PC-9 (cell line): Measurements from ENCODE around the gene AP3S2. TPM values are rescaled to one million over a fixed set of nuclear protein-coding genes. Genes with fewer than 3 reads are reported as not detected.
"Not testable (repeated sequence)": the region's sequence is repeated elsewhere in the genome, so short reads cannot be mapped to it uniquely, and the experiment has no call there.

ENCODE experiments used
- Bru-seq: library from RNA; stranded (reverse); fragments of 400-500 nt; gene quantifications from one replicate; lab custom pipeline; 2021; lab: Mats Ljungman, UMichigan
- BruChase-seq, 2 experiments: library from RNA; stranded (reverse); fragments of 400-500 nt; gene quantifications; one replicate each; lab custom pipeline; 2021; lab: Mats Ljungman, UMichigan
- BruUV-seq: library from RNA; stranded (reverse); fragments of 400-500 nt; replicated peaks from 2 replicates; lab custom pipeline; 2021; lab: Mats Ljungman, UMichigan
- CTCF ChIA-PET: fragments of 300-600 bp; sonication (Branson Sonifier 250); formaldehyde crosslinking; loops from one replicate; lab custom pipeline; 2022; ENCODE audit warnings: antibody characterized with exemption; lab: Charles Lee
- POLR2A ChIA-PET: fragments of 300-600 bp; sonication (Branson Sonifier 250); formaldehyde crosslinking; loops from one replicate; lab custom pipeline; 2022; ENCODE audit warnings: antibody characterized with exemption; ENCODE audit not compliant: unreplicated experiment; lab: Charles Lee
- DNase-seq, 2 experiments: peaks; one replicate each; pipeline versions ENCODE4 v3.0.0 to v3.0.0-alpha.2; 2015 to 2022; ENCODE audit warnings: mixed read lengths in 1 of 2
- H2AFZ ChIP-seq: fragments of 200-600 bp; sonication (generic); 2 replicates; pipeline ENCODE4 v1.8.1; 2017; ENCODE audit warnings: antibody characterized with exemption
- H3F3A ChIP-seq: fragments of 200-600 bp; sonication (generic); 2 replicates; pipeline ENCODE4 v1.8.1; 2017; ENCODE audit warnings: antibody characterized with exemption, mild to moderate bottlenecking, low read depth; ENCODE audit not compliant: insufficient read depth
- H3K27ac ChIP-seq: fragments of 200-600 bp; sonication (generic); 2 replicates; pipeline ENCODE4 v1.6.1; 2016; ENCODE audit warnings: mixed run types
- H3K27me3 ChIP-seq: fragments of 200-600 bp; sonication (generic); 2 replicates; pipeline ENCODE4 v1.6.1; 2016; ENCODE audit warnings: low read depth, mixed run types; ENCODE audit not compliant: insufficient read depth
- H3K36me3 ChIP-seq: fragments of 200-600 bp; sonication (generic); 2 replicates; pipeline ENCODE4 v1.6.1; 2016; ENCODE audit warnings: low read depth, mixed run types
- H3K4me1 ChIP-seq: fragments of 200-600 bp; sonication (generic); replicated peaks from 2 replicates; pipeline ENCODE4 v1.6.1; 2016; ENCODE audit warnings: mixed run types; ENCODE audit not compliant: insufficient read depth
- H3K4me2 ChIP-seq: fragments of 200-600 bp; sonication (generic); 2 replicates; pipeline ENCODE4 v1.6.1; 2017; ENCODE audit warnings: mixed run types
- H3K4me3 ChIP-seq: fragments of 200-600 bp; sonication (generic); 2 replicates; pipeline ENCODE4 v1.6.1; 2016; ENCODE audit warnings: mixed run types
- H3K79me2 ChIP-seq: fragments of 200-600 bp; sonication (generic); 2 replicates; pipeline ENCODE4 v1.6.1; 2017; ENCODE audit warnings: low read depth, mixed run types
- H3K9me2 ChIP-seq: fragments of 200-600 bp; sonication (generic); 2 replicates; pipeline ENCODE4 v1.8.1; 2017; ENCODE audit warnings: mild to moderate bottlenecking; ENCODE audit not compliant: insufficient read depth
- H3K9me3 ChIP-seq: fragments of 200-600 bp; sonication (generic); 2 replicates; pipeline ENCODE4 v1.8.1; 2016; ENCODE audit warnings: low read depth; ENCODE audit not compliant: insufficient read depth
- H4K20me1 ChIP-seq: fragments of 200-600 bp; sonication (generic); 2 replicates; pipeline ENCODE4 v1.8.1; 2017; ENCODE audit not compliant: insufficient read depth
- CTCF ChIP-seq: fragments of 200-600 bp; sonication (generic); conservative IDR thresholded peaks from 2 replicates; pipeline ENCODE4 v1.6.1; 2017; ENCODE audit warnings: mixed run types, antibody characterized with exemption, mild to moderate bottlenecking, moderate library complexity
- EZH2 ChIP-seq: fragments of 200-600 bp; sonication (generic); IDR thresholded peaks from 2 replicates; pipeline ENCODE4 v1.8.0; 2017; ENCODE audit warnings: antibody characterized with exemption, low read depth
- intact Hi-C: fragments of 100-400 bp; cut with micrococcal nuclease; formaldehyde crosslinking; loops from one replicate; pipeline ENCODE4 v1.10.0; 2022; ENCODE audit not compliant: unreplicated experiment
- long read RNA-seq: library from polyadenylated mRNA; stranded (forward); transcript quantifications from one replicate; pipeline ENCODE4 v2.0.0, GENCODE V29; 2022
- total RNA-seq: library from RNA; stranded (reverse); gene quantifications from 2 replicates; pipeline ENCODE4 v1.2.3, GENCODE V29; 2021

Gene AP3S2
- 49.3 and 57.6 TPM in 2 replicates for total RNA-seq
- percentile 78 among the genes with signal in this experiment for Bru-seq, nascent RNA
- BruChase-seq, experiment 1, labeled RNA remaining after a 2-hour chase, result percentile 88 among the genes with signal in this experiment
- BruChase-seq, experiment 2, labeled RNA remaining after a 6-hour chase, result percentile 91 among the genes with signal in this experiment
- long read RNA-seq, full-length matches to known transcripts, result 113 of 143 reads
- long read RNA-seq, partial matches to known transcripts, result 1 of 143 reads
- long read RNA-seq, other reads (novel, unspliced or antisense), result 29 of 143 reads

GRCh38 chr15:89893696-89894447, at the start of gene AP3S2:
AP3S2 (minus strand) TSS chr15:89893994; CDS start chr15:89893949, 45 bp downstream.
- Histone ChIP-seq H3K27me3 (no peaks in the 10 kb centered on the region), H4K20me1 (no peaks in the 10 kb centered on the region; the same call in 1 of the 2 replicates), H3K4me2 (peak within 1 kb of the TSS; percentile 82), H3K4me3 (peak within 1 kb of the TSS; percentile 87), H2AFZ (peak within 1 kb of the TSS; percentile 87), H3K9me2 (no peaks in the 10 kb centered on the region), H3K9me3 (no peaks in the 10 kb centered on the region), H3F3A (peaks cover 47% of the 10 kb centered on the region), H3K4me1 (peaks cover 35% of the 10 kb centered on the region), H3K79me2 (peaks cover 45% of the 10 kb centered on the region), H3K36me3 (0 out of 2 replicates have a peak, but pooled peaks cover 9% of the 10 kb centered on the region), H3K27ac (peak within 1 kb of the TSS; percentile 97)
- ChIA-PET CTCF (interaction anchor here (0.6 to 1.0 kb wide), 4 partner anchors 19 to 133 kb away, joined by 3 to 7 read pairs (median 4); partner anchors contain the start of genes ARPIN and ZNF710), POLR2A (interaction anchor here (0.6 to 1.3 kb wide), 8 partner anchors 111 to 1008 kb away, joined by 3 to 6 read pairs (median 3); no protein-coding TSS in a partner anchor)
- BruUV-seq, result TSS peak; percentile 66
- TF ChIP-seq CTCF (no peak), EZH2 (no peak)
- intact Hi-C loops, result loop anchor here (1.0 to 10.0 kb wide), 4 partner anchors 77 to 397 kb away; partner anchors contain the start of genes CIB1, GDPGP1, NGRN and RHCG
- peak; percentile 87 to 94 for DNase-seq

- no peak overlapping the region for H3K27ac ChIP-seq
- peaks cover 15% of the 10 kb centered on the region for H3K4me1 ChIP-seq
- H3F3A ChIP-seq, result peaks cover 8% of the 10 kb centered on the region; the same call in 1 of the 2 replicates
- ChIA-PET CTCF (no interaction called here), POLR2A (interaction anchor here (0.7 kb wide), 1 partner anchor 32 kb away, joined by 9 read pairs; no protein-coding TSS in a partner anchor)
- intact Hi-C loops, result no loop called here
- H3K27me3 ChIP-seq, result no peaks in the 10 kb centered on the region
- no peaks in the 10 kb centered on the region for H3K36me3 ChIP-seq
- BruUV-seq, result no TSS peak
- no peaks in the 10 kb centered on the region for H3K79me2 ChIP-seq
- H3K9me2 ChIP-seq, result no peaks in the 10 kb centered on the region
- H4K20me1 ChIP-seq, result no peaks in the 10 kb centered on the region
- no peak overlapping the region for H3K4me2 ChIP-seq
- DNase-seq, result no peak
- no peak for TF ChIP-seq CTCF
- TF ChIP-seq EZH2, result no peak
- no peak overlapping the region for H3K4me3 ChIP-seq
- no peak overlapping the region for H2AFZ ChIP-seq
- no peaks in the 10 kb centered on the region for H3K9me3 ChIP-seq
Observed at GRCh38 chr15:89939910-89940309, 46.1 kb upstream of the AP3S2 start.

- CTCF ChIA-PET, result not testable (repeated sequence)
Observed at GRCh38 chr15:89939377-89939776, 45.6 kb upstream of the AP3S2 start.

More at GRCh38 chr15:89939377-89939776, 45.6 kb upstream of the AP3S2 start:
- H3K4me1 ChIP-seq, result peaks cover 15% of the 10 kb centered on the region
- H3K9me3 ChIP-seq, intact Hi-C loops, H3K27ac ChIP-seq, H3K4me3 ChIP-seq, H4K20me1 ChIP-seq, H2AFZ ChIP-seq, H3K4me2 ChIP-seq, H3F3A ChIP-seq, DNase-seq, POLR2A ChIA-PET, H3K79me2 ChIP-seq, BruUV-seq, H3K27me3 ChIP-seq, H3K36me3 ChIP-seq, H3K9me2 ChIP-seq: not testable (repeated sequence)
